Hepatocyte (in vitro differentiated cells): ENCODE results near the gene MBNL1.

Experiments
- CTCF ChIP-seq: fragments of 200-600 bp; sonication (generic); IDR thresholded peaks from 2 replicates; pipeline ENCODE4 v1.5.1; 2016; ENCODE audit warnings: antibody characterized with exemption, mild to moderate bottlenecking; ENCODE audit not compliant: poor library complexity
- EZH2 ChIP-seq: fragments of 200-600 bp; sonication (generic); IDR thresholded peaks from 2 replicates; pipeline ENCODE4 v1.6.1; 2016; ENCODE audit warnings: antibody characterized with exemption, mild to moderate bottlenecking, borderline replicate concordance
- EZH2phosphoT487 ChIP-seq: fragments of 200-600 bp; sonication (generic); IDR thresholded peaks from one replicate; pipeline ENCODE4 v1.6.1; 2018; ENCODE audit warnings: antibody characterized with exemption, mild to moderate bottlenecking, low read depth, moderate library complexity; ENCODE audit not compliant: unreplicated experiment, severe bottlenecking

GRCh38 chr3:152319831-152320617, 51.3 kb downstream of the MBNL1 start:
- no peak for TF ChIP-seq CTCF
- TF ChIP-seq EZH2phosphoT487: no peak
- TF ChIP-seq EZH2: no peak
